Stromal cell of bone marrow (primary cell): ENCODE data around the gene MR1.

Source experiments
- DNase-seq: peaks from one replicate; pipeline ENCODE4 v3.0.0-alpha.2; 2012; ENCODE audit warnings: low read depth

The MR1 gene

DNA sequence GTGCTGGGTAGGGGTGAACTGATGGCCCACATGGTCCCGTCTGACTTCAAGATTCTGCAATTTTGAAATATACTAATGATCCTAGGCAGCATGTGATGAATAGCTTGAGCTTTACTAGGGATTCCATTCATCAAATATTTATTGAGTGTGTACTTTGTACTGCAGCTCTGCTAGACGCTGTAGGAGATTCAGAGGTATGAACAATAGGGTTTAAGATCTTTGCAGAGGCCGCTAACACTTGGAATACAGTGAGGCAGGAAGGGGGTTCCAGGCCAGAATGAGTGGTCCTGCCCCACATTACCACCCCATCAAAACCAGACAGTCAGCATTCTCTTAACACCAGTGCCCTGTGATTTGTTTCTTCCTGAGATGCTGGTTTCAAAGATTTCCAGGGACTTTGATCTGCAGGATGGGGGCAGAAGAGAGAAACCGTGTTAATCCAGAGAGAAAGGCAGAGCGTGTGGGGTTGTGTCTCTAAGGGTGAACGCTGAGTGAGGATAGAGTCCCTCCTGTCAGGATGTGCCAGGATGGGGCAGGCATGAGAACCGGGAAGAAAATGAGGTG, 74.6 kb downstream of the MR1 start:
- DNase-seq = no peak

DNA sequence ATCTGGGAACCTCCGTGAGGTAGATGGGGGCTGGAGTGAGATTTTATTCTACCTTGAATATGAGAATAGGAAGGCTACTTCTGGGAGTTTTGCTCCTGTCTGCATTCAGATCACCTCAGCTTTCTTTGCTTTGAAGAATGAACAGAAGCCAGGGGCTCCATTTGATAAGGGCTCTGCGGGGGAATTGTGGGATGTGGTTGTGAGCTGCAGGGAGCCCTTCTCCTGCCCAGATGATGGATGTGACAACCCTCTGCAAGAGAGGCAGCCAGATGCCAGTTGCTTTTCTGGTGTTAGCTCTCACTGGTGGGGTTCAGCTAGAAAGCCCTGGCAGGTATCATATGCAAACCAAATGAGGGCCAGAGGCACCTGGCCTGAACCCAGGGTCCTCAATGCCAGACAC, 76.2 kb downstream of the MR1 start:
- DNase-seq = no peak
